GM19238 (cell line): ENCODE results near the gene RFC3.
"Not testable (repeated sequence)": the region's sequence is repeated elsewhere in the genome, so short reads cannot be mapped to it uniquely, and the experiment has no call there.

Experiments used
- DNase-seq: peaks from one replicate; pipeline ENCODE4 v3.0.0; 2011; ENCODE audit warnings: low spot score; ENCODE audit not compliant: insufficient read length

The RFC3 gene, protein sequence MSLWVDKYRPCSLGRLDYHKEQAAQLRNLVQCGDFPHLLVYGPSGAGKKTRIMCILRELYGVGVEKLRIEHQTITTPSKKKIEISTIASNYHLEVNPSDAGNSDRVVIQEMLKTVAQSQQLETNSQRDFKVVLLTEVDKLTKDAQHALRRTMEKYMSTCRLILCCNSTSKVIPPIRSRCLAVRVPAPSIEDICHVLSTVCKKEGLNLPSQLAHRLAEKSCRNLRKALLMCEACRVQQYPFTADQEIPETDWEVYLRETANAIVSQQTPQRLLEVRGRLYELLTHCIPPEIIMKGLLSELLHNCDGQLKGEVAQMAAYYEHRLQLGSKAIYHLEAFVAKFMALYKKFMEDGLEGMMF

DNA sequence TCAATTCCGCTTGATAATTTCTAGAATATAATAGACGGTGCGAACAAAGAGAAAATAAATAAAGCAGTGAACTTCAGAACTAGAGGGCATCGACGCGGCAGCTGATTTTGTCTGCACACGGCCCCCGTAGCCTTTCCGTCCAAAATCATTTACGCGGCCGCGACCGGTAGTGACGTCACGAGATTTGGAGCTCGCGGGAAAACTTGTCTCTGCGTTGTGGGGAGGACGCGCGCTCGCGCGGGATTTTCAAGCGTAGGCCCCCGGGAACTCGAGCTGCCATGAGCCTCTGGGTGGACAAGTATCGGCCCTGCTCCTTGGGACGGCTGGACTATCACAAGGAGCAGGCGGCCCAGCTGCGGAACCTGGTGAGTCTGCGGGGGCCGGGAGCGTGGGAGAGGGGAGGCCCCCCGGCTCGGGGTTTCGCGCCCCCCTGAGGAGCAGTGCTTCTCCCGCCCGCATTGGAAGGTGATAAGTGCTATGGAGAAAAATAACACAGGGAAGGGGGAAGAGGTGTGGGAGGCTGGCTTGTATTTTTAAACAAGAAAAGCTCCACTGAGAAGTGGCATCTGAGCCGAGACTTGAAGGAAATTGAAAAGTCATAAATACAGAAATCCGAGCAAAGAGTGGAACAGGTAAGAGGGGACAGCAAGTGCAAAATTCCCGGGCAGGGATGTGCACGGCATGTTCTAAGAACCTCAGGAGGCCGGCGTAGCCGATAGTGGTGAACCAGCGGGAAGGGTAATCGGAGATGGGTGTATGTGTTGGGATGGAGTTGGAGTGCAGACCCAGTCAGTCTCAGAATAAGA lies at the start of gene RFC3:
RFC3 (plus strand) TSS at position 249 of the 806 bp plus-strand sequence; CDS start at position 279, 30 bp downstream.
- peak; percentile 66 for DNase-seq

- no peak for DNase-seq
These were observed 46.7 kb upstream of the RFC3 start for GRCh38 chr13:33771296-33771695.

DNA sequence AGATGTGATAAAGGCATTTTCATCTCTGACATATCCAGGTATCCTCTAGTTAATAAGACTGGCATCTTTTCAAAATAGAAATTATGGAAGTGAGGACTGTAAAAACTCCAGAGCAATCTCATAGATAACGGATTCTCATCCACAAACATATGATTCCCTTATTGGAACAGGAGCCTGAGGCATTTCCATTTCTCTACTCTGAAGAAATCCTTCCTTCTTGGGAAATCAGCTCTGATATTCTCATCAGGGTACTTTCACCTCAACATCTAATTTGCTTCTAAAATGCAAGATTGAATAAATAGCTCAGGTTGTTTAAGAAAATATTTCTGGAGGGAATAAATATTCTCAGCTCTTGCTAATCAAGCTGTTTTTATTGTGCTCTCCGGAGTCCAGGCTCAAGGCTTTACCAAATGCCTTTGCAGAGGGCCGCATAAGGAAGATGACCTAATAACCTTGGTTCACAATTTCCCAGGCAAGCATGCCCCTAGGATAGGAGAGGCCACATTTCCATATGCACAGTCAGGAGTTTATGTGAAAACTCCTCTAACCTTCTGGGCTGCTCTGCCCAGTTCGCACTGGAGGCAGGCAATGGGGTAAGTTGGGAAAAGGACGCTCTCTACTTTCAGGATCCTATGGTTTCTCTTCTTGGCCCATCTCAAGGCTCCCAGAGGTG lies 44.0 kb upstream of the RFC3 start:
- DNase-seq = no peak

- DNase-seq = no peak
These were observed 42.4 kb upstream of the RFC3 start for GRCh38 chr13:33775339-33776108.

- no peak for DNase-seq
These were observed 41.6 kb upstream of the RFC3 start for GRCh38 chr13:33776239-33776881.

- no peak for DNase-seq
These were observed 35.3 kb upstream of the RFC3 start for GRCh38 chr13:33782631-33783030.

GRCh38 chr13:33783212-33783611 lies 34.7 kb upstream of the RFC3 start:
- not testable (repeated sequence) for DNase-seq

GRCh38 chr13:33784738-33785137 lies 33.2 kb upstream of the RFC3 start:
- no peak for DNase-seq

GRCh38 chr13:33785384-33785783 lies 32.6 kb upstream of the RFC3 start:
- DNase-seq = no peak

DNA sequence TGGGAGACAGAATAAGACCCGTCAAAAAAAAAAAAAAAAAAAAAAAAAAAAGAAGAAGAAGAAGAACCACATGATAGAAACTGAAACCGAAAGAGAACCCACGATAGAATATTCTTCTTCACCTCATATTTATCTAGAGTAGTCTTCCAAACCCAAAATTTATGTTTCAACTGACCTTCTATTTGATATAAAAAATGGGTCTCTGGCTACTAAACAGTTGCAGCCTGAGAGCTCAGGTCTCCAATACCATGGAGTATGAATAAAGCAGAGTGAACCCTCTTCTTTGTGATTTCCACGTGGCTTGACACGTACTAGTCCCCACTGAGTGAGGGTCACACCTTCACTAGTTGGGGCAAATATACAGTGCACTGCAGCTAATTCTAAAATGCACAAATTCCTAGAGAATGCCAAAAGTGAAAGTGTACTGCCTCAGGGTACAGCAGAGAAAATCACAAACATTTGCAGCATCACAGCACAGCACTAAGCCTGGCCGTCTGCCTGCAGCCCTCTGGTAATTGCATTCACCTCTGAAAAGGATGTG lies 30.8 kb upstream of the RFC3 start:
- DNase-seq = no peak

GRCh38 chr13:33789066-33789606 lies 28.8 kb upstream of the RFC3 start:
- no peak for DNase-seq

DNA sequence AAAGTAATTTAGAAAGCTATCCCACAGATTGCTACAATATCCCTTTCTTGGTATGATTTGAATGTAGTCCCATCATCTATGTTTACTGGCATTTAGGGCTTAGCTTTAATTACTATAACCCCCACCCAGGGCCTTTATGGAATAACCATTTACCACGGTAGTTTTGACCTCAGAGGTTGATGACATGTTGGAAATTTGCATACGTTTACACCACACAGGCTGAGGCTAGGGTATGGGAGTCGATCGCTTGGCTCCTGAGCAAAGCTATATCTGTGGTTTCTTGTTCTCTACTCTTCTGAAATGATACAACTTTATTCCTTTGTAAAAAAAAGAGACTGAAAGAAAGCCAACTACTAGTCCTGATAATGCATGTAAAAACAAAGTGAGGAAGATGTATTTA lies 28.2 kb upstream of the RFC3 start:
- DNase-seq = no peak

- DNase-seq = no peak
These were observed 24.2 kb upstream of the RFC3 start for GRCh38 chr13:33793726-33794125.

GRCh38 chr13:33794576-33794975 lies 23.4 kb upstream of the RFC3 start:
- DNase-seq = no peak

DNA sequence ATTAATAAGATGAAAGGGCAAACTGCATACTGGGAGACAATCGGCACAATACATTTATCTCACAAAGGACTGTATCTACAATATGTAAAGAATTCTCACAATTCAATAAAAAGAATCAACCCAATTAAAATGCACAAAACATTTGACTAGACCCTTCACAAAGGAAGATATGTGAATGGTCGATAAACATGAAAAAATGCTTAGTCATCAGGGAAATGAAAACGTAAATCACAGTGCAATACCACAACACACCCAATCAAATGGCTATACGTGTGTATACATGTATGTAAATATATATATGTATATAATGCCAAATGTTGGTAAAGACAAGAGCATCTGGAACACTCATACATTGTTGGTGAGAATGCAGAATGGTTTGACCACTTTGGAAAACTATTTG lies 21.9 kb upstream of the RFC3 start:
- no peak for DNase-seq

DNA sequence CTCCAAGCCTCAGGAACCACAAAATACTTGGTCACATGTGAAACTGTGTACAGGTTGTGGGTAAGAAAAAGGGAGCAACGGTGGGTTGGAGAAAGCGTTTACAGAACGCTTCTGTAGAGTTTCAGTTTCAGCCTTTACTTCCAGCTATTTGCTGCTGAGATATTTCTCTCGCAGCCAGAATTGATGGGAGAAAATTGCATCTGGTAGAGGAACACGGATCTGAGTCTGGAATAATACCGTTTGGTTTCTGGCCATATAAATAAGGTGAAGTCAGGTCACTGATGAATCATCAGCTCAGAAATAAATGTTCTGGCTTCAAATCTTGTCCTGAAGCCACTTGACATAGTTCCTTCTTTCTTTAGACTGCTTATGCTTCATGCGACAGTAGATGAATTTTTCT lies 20.3 kb upstream of the RFC3 start:
- DNase-seq = no peak

DNA sequence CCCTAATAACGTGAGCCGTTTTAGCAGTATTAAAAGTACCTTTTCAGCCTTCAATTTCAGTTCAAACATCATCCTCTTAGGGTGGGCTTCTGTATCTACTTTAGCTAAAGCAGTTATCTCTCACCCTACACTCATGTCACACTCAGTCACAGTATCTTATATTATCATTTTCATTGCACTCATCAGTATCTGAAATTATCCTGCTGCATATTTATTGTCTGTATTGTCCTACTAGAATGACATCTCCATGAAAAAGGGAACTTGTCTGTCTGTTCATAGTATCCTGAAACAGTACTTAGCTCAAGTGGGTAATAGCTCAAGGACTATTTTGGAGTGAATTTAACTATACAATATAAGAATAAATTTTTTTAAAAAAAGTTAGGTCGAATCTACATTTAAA lies 19.9 kb upstream of the RFC3 start:
- DNase-seq = no peak

- no peak for DNase-seq
These were observed 17.9 kb upstream of the RFC3 start for GRCh38 chr13:33799950-33800592.

DNA sequence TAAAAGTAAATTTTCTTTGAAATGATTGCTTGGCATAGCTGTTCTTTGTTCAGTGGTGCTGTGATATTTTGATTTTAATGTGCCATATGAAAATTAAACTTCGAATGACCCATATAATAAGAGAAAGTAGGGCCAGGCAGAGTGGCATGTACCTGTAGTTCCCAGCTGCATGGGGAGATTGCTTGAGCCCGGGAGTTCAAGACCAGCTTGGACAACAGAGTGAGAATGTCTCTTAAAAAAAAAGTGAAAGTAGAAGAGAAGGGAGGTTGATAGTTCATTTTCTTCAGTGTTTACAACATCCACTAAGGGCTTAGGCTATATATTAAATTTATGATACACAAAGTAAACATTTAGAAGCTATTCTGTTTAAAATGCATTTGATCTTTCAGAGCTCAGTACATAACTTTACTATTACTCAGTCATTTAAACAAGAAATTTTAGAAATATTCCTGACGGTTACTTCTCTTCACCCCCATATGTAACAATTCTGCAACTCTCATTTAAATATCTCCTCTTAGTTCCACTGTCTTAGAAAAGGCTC lies 17.2 kb upstream of the RFC3 start:
- DNase-seq = no peak
